HEK293T (cell line): ENCODE data around the gene MGAT4C.

Experiments
- CTCF ChIA-PET: fragments of 350-600 bp; formaldehyde crosslinking; extraction: SDS; loops from one replicate; lab custom pipeline; 2021; ENCODE audit warnings: antibody characterized with exemption, inconsistent platforms; lab: Yijun Ruan, JAX
- POLR2A ChIA-PET: fragments of 350-600 bp; formaldehyde crosslinking; extraction: SDS; loops from one replicate; lab custom pipeline; 2020; ENCODE audit warnings: antibody characterized with exemption, inconsistent platforms; lab: Yijun Ruan, JAX
- DNase-seq: peaks from one replicate; pipeline ENCODE4 v3.0.0; 2012; ENCODE audit warnings: mixed read lengths; ENCODE audit errors: extremely low spot score
- ARNT ChIP-seq: fragments of 450-650 bp; IDR thresholded peaks from 2 replicates; pipeline ENCODE4 v1.6.1; 2017; ENCODE audit warnings: mild to moderate bottlenecking
- BHLHE40 ChIP-seq: fragments of 450-650 bp; IDR thresholded peaks from 2 replicates; pipeline ENCODE4 v1.6.1; 2016; ENCODE audit warnings: mild to moderate bottlenecking, moderate library complexity, borderline replicate concordance
- CTBP1 ChIP-seq: fragments of 450-650 bp; IDR thresholded peaks from 2 replicates; pipeline ENCODE4 v1.6.1; 2016; ENCODE audit warnings: borderline replicate concordance
- ELF4 ChIP-seq: fragments of 450-650 bp; IDR thresholded peaks from 2 replicates; pipeline ENCODE4 v1.6.1; 2017; ENCODE audit warnings: antibody characterized with exemption
- FOXA1 ChIP-seq: fragments of 450-650 bp; IDR thresholded peaks from 2 replicates; pipeline ENCODE4 v1.6.1; 2016; ENCODE audit warnings: mild to moderate bottlenecking
- FOXK2 ChIP-seq: fragments of 450-650 bp; IDR thresholded peaks from 2 replicates; pipeline ENCODE4 v1.6.1; 2016; ENCODE audit warnings: mild to moderate bottlenecking
- FOXM1 ChIP-seq: fragments of 450-650 bp; IDR thresholded peaks from 2 replicates; pipeline ENCODE4 v1.6.1; 2017; ENCODE audit warnings: mild to moderate bottlenecking, borderline replicate concordance
- HDGF ChIP-seq: fragments of 450-650 bp; IDR thresholded peaks from 2 replicates; pipeline ENCODE4 v1.6.1; 2017; ENCODE audit warnings: antibody characterized with exemption, borderline replicate concordance
- L3MBTL2 ChIP-seq: fragments of 450-650 bp; conservative IDR thresholded peaks from 2 replicates; pipeline ENCODE4 v1.6.1; 2016; ENCODE audit warnings: mild to moderate bottlenecking
- LEF1 ChIP-seq: fragments of 450-650 bp; IDR thresholded peaks from 2 replicates; pipeline ENCODE4 v1.6.1; 2017; ENCODE audit warnings: mild to moderate bottlenecking, borderline replicate concordance
- NFRKB ChIP-seq: fragments of 450-650 bp; IDR thresholded peaks from 2 replicates; pipeline ENCODE4 v1.6.1; 2016; ENCODE audit warnings: mild to moderate bottlenecking, moderate library complexity
- SP1 ChIP-seq: fragments of 450-650 bp; IDR thresholded peaks from 2 replicates; pipeline ENCODE4 v1.6.1; 2017
- SUZ12 ChIP-seq: fragments of 450-650 bp; IDR thresholded peaks from 2 replicates; pipeline ENCODE4 v1.6.1; 2016; ENCODE audit warnings: mild to moderate bottlenecking
- TARDBP ChIP-seq: fragments of 450-650 bp; IDR thresholded peaks from 2 replicates; pipeline ENCODE4 v1.6.1; 2016
- ZNF384 ChIP-seq: fragments of 450-650 bp; IDR thresholded peaks from 2 replicates; pipeline ENCODE4 v1.6.1; 2016
- TF ChIP-seq, protein P1 (sequence below): fragments of 450-650 bp; IDR thresholded peaks from 2 replicates; pipeline ENCODE4 v1.6.1; 2016

Gene MGAT4C

DNA sequence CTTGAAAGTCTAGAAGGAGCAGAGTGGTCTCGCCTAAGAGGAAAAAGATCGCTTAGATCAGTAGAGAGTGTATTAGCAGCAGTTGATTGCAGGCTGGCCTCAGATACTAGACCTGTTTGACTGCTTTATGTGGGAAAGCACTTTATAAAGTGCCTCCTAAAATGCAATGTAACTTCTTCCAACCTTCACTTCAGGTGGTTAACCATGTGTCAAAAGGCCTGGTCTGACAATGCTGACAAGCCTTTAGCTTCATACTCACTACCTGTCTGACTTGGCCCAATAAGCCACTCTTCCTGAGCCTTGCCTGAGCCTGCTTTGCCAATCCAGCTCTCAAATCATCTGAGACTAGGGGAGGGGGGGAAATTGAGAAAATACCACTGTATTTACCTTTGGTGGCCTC is 14.6 kb downstream of the MGAT4C start:
- CTCF ChIA-PET = no interaction called here
- DNase-seq = no peak
- TF ChIP-seq L3MBTL2 (no peak), HDGF (no peak), FOXK2 (no peak), FOXA1 (no peak), ZNF384 (no peak), TARDBP (no peak)
- TF ChIP-seq, protein P1, sequence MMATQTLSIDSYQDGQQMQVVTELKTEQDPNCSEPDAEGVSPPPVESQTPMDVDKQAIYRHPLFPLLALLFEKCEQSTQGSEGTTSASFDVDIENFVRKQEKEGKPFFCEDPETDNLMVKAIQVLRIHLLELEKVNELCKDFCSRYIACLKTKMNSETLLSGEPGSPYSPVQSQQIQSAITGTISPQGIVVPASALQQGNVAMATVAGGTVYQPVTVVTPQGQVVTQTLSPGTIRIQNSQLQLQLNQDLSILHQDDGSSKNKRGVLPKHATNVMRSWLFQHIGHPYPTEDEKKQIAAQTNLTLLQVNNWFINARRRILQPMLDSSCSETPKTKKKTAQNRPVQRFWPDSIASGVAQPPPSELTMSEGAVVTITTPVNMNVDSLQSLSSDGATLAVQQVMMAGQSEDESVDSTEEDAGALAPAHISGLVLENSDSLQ = no peak
- POLR2A ChIA-PET = no interaction called here

DNA sequence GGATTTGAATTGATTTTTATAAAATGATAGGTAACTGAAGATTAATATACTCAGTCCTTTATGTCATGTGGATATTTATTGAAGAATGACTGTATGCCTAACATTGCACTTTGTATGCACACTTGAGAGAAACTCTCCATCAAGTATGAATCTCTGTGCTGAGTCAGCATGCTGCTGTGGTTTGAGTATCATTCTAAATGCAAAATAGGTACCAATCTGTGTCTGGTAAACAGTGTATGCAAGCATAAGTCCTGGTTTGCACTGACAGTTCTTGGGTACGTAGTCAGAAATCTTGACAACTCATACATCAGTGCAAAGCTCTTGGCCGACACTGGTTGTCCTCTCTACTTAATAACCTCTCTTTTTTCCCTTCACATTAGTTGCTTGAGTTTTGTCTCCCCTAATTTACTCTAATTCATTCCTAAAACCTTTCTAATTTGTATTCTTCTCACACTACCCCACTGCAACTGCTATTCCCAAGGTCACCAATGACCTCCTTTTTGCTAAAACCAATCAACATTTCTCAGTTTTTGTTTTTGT is 21.8 kb downstream of the MGAT4C start:
- ChIA-PET CTCF (no interaction called here), POLR2A (no interaction called here)
- no peak for DNase-seq
- TF ChIP-seq FOXM1 (no peak), FOXA1 (no peak), HDGF (no peak), CTBP1 (no peak)

DNA sequence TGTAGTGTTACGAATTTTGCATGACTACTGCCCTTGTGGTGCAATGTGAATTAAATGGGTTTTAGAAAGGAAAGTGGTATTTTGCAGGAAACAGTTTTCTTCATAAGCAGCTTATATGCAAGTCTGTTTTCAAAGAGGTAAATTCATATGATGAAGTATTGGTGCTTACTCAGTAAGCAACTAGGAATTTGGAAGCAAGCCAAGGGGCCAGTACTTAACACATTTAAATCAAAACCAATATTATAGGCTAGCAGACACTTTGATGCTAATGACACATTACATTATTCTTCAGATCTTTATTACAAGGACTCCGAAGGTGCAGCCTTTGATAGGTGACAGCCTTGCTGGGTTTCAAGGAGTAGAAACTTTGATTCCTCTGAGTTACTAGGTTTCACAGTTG is 23.1 kb downstream of the MGAT4C start:
- DNase-seq = no peak
- TF ChIP-seq ZNF384 = no peak
- no peak for TF ChIP-seq LEF1
- no peak for TF ChIP-seq TARDBP
- TF ChIP-seq HDGF = no peak
- TF ChIP-seq BHLHE40 = no peak
- TF ChIP-seq FOXA1 = no peak
- TF ChIP-seq ARNT = no peak
- no peak for TF ChIP-seq CTBP1
- TF ChIP-seq L3MBTL2 = no peak
- TF ChIP-seq, protein P1 = no peak
- no peak for TF ChIP-seq FOXK2
- TF ChIP-seq SP1 = no peak
- TF ChIP-seq FOXM1 = no peak
- no peak for TF ChIP-seq NFRKB
- CTCF ChIA-PET = no interaction called here
- POLR2A ChIA-PET = no interaction called here

DNA sequence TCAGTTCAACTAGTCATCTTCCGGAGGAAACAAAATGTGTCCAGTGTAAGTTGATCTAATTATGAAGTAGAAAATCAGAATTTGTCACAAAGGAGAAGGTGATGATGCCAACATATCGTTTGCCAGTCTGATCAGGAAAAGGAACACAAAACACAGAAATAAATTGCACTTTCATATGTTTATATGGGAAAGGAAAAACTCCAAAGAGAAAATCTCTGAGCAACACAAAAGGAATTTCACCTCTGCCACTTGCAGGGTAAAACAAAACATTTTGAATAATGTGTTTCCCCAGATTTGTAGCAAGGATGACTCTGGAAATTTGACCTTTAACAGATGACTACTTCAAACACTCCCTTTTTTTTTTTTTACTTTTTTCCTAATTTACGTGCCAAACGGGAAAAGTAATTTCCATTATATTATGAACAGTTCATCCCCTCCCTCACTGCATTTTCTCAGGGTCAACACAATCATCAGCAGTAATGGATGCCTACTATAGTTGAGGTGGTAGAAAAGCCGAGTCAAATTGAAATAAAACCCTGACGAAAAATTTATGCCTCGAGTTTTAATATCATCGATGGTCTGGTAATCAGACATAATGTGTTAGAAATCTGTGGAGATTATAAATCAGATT is 25.6 kb downstream of the MGAT4C start:
- POLR2A ChIA-PET = no interaction called here
- CTCF ChIA-PET = no interaction called here
- TF ChIP-seq HDGF (no peak), L3MBTL2 (no peak), NFRKB (no peak)
- TF ChIP-seq, protein P1 = no peak
- no peak for DNase-seq

- ChIA-PET POLR2A (no interaction called here), CTCF (no interaction called here)
- TF ChIP-seq SP1 = no peak
- TF ChIP-seq FOXM1 = no peak
- no peak for TF ChIP-seq TARDBP
- no peak for TF ChIP-seq L3MBTL2
- TF ChIP-seq, protein P1 = no peak
- TF ChIP-seq LEF1 = no peak
- TF ChIP-seq FOXK2 = no peak
- no peak for TF ChIP-seq BHLHE40
- TF ChIP-seq SUZ12 = no peak
- TF ChIP-seq ELF4 = no peak
These were observed 26.4 kb downstream of the MGAT4C start for GRCh38 chr12:86229772-86230171.

GRCh38 chr12:86228656-86229055 is 27.5 kb downstream of the MGAT4C start:
- TF ChIP-seq L3MBTL2 (no peak), TARDBP (no peak), FOXK2 (no peak), HDGF (no peak), ELF4 (no peak), BHLHE40 (no peak), SP1 (no peak), FOXM1 (no peak), ZNF384 (no peak), SUZ12 (no peak), CTBP1 (no peak), ARNT (no peak), LEF1 (no peak), NFRKB (no peak), FOXA1 (no peak)
- TF ChIP-seq, protein P1 = no peak
- ChIA-PET CTCF (no interaction called here), POLR2A (no interaction called here)
- no peak for DNase-seq

More at GRCh38 chr12:86229772-86230171, 26.4 kb downstream of the MGAT4C start:
- DNase-seq = no peak
